Measurements from ENCODE around the gene UBE2V1. TPM values are rescaled to one million over a fixed set of nuclear protein-coding genes. Genes with fewer than 3 reads are reported as not detected.

The UBE2V1 gene
- total and polyA plus RNA-seq, 2 of the 13 experiments (the other 11 are each of a cell fraction or from before 2014, with no cell fraction given), result 81.3 to 132 TPM

- TF ChIP-seq HOMEZ (CRISPR knock-in tag; IDR thresholded peaks at IDR 0.05; ENCODE audit: low read depth) (no peak; the same call in 1 of the 2 replicates), ZFP36 (IDR thresholded peaks at IDR 0.05; ENCODE audit: borderline replicate concordance, low read depth, low read length, partially characterized antibody) (no peak), HNRNPLL (IDR thresholded peaks at IDR 0.05; ENCODE audit: low read depth, low read length, poor library complexity, severe bottlenecking) (peak; percentile 70), ZKSCAN5 (CRISPR knock-in tag; IDR thresholded peaks at IDR 0.05) (no peak), MED13 (CRISPR knock-in tag; IDR thresholded peaks at IDR 0.05) (no peak; the same call in 1 of the 2 replicates), SP140L (CRISPR knock-in tag; IDR thresholded peaks at IDR 0.05; ENCODE audit: borderline replicate concordance) (peak; percentile 89; the same call in 1 of the 2 replicates), SUZ12 (IDR thresholded peaks at IDR 0.05; ENCODE audit: low read depth, low read length) (no peak), ZNF264 (CRISPR knock-in tag; IDR thresholded peaks at IDR 0.05) (no peak; the same call in 1 of the 2 replicates), ZZZ3 (CRISPR knock-in tag; IDR thresholded peaks at IDR 0.05; ENCODE audit: borderline replicate concordance) (peak; percentile 98), SRSF4 (IDR thresholded peaks at IDR 0.05; ENCODE audit: low read depth, low read length, poor library complexity, severe bottlenecking) (no peak), MYNN (CRISPR knock-in tag; IDR thresholded peaks at IDR 0.05; ENCODE audit: low read depth) (peak; percentile 84; the same call in 1 of the 2 replicates), NCOA1 (CRISPR knock-in tag; IDR thresholded peaks at IDR 0.05) (0 out of 2 replicates have a peak, but pooled peaks have one; percentile 73), ZSCAN20 (CRISPR knock-in tag; IDR thresholded peaks at IDR 0.05; ENCODE audit: borderline replicate concordance) (peak; percentile 68; the same call in 1 of the 2 replicates), ZC3H4 (CRISPR knock-in tag; IDR thresholded peaks at IDR 0.05; ENCODE audit: borderline replicate concordance) (0 out of 2 replicates have a peak, but pooled peaks have one; percentile 1), ZNF746 (CRISPR knock-in tag; IDR thresholded peaks at IDR 0.05) (peak; percentile 56), TEF (CRISPR knock-in tag; IDR thresholded peaks at IDR 0.05) (peak; percentile 10; the same call in 1 of the 2 replicates), GTF2F1 (IDR thresholded peaks at IDR 0.05; ENCODE audit: low read length) (no peak), PHF20 (CRISPR knock-in tag; IDR thresholded peaks at IDR 0.05) (peak; percentile 83), HOXA7 (CRISPR knock-in tag; IDR thresholded peaks at IDR 0.05) (no peak), MYC (CRISPR knock-in tag; IDR thresholded peaks at IDR 0.05; ENCODE audit: borderline replicate concordance) (peak; percentile 90), HOXD1 (CRISPR knock-in tag; IDR thresholded peaks at IDR 0.05) (peak; percentile 89; the same call in 1 of the 2 replicates), FOXC1 (CRISPR knock-in tag; IDR thresholded peaks at IDR 0.05; ENCODE audit: borderline replicate concordance) (peak; percentile 91), ZSCAN29 (CRISPR knock-in tag; conservative IDR thresholded peaks at IDR 0.05) (0 out of 2 replicates have a peak, but pooled peaks have one; percentile 88), CREBL2 (CRISPR knock-in tag; IDR thresholded peaks at IDR 0.05; ENCODE audit: borderline replicate concordance) (peak; percentile 51; the same call in 1 of the 2 replicates), TAF15 (IDR thresholded peaks at IDR 0.05; ENCODE audit: low read depth, low read length, poor library complexity, severe bottlenecking) (no peak)
- TF ChIP-seq, protein P1, sequence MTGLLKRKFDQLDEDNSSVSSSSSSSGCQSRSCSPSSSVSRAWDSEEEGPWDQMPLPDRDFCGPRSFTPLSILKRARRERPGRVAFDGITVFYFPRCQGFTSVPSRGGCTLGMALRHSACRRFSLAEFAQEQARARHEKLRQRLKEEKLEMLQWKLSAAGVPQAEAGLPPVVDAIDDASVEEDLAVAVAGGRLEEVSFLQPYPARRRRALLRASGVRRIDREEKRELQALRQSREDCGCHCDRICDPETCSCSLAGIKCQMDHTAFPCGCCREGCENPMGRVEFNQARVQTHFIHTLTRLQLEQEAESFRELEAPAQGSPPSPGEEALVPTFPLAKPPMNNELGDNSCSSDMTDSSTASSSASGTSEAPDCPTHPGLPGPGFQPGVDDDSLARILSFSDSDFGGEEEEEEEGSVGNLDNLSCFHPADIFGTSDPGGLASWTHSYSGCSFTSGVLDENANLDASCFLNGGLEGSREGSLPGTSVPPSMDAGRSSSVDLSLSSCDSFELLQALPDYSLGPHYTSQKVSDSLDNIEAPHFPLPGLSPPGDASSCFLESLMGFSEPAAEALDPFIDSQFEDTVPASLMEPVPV (CRISPR knock-in tag; IDR thresholded peaks at IDR 0.05), result peak; percentile 99
These were observed 40.8 kb upstream of the UBE2V1 start, which contains the start of gene PEDS1 (continued) for GRCh38 chr20:50153500-50154377.
